A673 (cell line): Measurements from ENCODE around the gene TRAM2. TPM values are rescaled to one million over a fixed set of nuclear protein-coding genes. Genes with fewer than 3 reads are reported as not detected.

Experiments used
- BruUV-seq: library from RNA; stranded (reverse); fragments of 400-500 nt; replicated peaks from 2 replicates; lab custom pipeline; 2021; lab: Mats Ljungman, UMichigan
- CTCF ChIA-PET: fragments of 300-600 bp; sonication (Branson Sonifier 250); formaldehyde crosslinking; loops from one replicate; lab custom pipeline; 2022; ENCODE audit warnings: antibody characterized with exemption; lab: Charles Lee
- POLR2A ChIA-PET: fragments of 300-600 bp; sonication (Branson Sonifier 250); formaldehyde crosslinking; loops from one replicate; lab custom pipeline; 2022; ENCODE audit warnings: antibody characterized with exemption; ENCODE audit not compliant: low non-redundant PET; lab: Charles Lee
- DNase-seq: peaks from one replicate; pipeline ENCODE4 v3.0.0-alpha.2; 2015; ENCODE audit warnings: low spot score
- H3K27ac ChIP-seq: fragments of 200-600 bp; sonication (generic); 2 replicates; pipeline ENCODE4 v1.5.1; 2016; ENCODE audit warnings: mixed run types, low read depth, mild to moderate bottlenecking, mixed read lengths, antibody characterized with exemption, low read length; ENCODE audit not compliant: poor library complexity, severe bottlenecking
- H3K27me3 ChIP-seq: fragments of 200-600 bp; sonication (generic); replicated peaks from 2 replicates; pipeline ENCODE4 v1.6.1; 2017; ENCODE audit warnings: mixed run types, low read depth, mild to moderate bottlenecking, mixed read lengths, antibody characterized with exemption, low read length; ENCODE audit not compliant: insufficient read depth, poor library complexity
- H3K36me3 ChIP-seq: fragments of 200-600 bp; sonication (generic); 2 replicates; pipeline ENCODE4 v1.6.1; 2016; ENCODE audit warnings: mixed run types, mild to moderate bottlenecking, mixed read lengths, antibody characterized with exemption, low read length; ENCODE audit not compliant: insufficient read depth, poor library complexity, severe bottlenecking
- H3K4me1 ChIP-seq: fragments of 200-600 bp; sonication (generic); 2 replicates; pipeline ENCODE4 v1.6.1; 2017; ENCODE audit warnings: mixed run types, mild to moderate bottlenecking, mixed read lengths, antibody characterized with exemption, low read length; ENCODE audit not compliant: insufficient read depth, poor library complexity, severe bottlenecking
- H3K4me3 ChIP-seq: fragments of 200-600 bp; sonication (generic); 2 replicates; pipeline ENCODE4 v1.5.1; 2016; ENCODE audit warnings: low read depth, mixed run types, mild to moderate bottlenecking, mixed read lengths, low read length; ENCODE audit not compliant: poor library complexity, severe bottlenecking
- H3K9me3 ChIP-seq: fragments of 200-600 bp; sonication (generic); 2 replicates; pipeline ENCODE4 v1.6.1; 2016; ENCODE audit warnings: mixed run types, low read depth, mild to moderate bottlenecking, mixed read lengths, antibody characterized with exemption, low read length; ENCODE audit not compliant: poor library complexity, severe bottlenecking
- EZH2 ChIP-seq: fragments of 200-600 bp; sonication (generic); IDR thresholded peaks from 2 replicates; pipeline ENCODE4 v1.6.1; 2017; ENCODE audit warnings: borderline replicate concordance, low read depth, mild to moderate bottlenecking, mixed read lengths, antibody characterized with exemption, low read length; ENCODE audit not compliant: poor library complexity, severe bottlenecking
- intact Hi-C: fragments of 100-400 bp; cut with micrococcal nuclease; formaldehyde crosslinking; loops from one replicate; pipeline ENCODE4 v1.10.0; 2022; ENCODE audit not compliant: unreplicated experiment
- total RNA-seq: library from RNA; stranded (reverse); gene quantifications from 2 replicates; pipeline ENCODE4 v1.2.3, GENCODE V29; 2021
- TF ChIP-seq, protein P1 (sequence below): fragments of 300-800, 200-600 bp; sonication (generic); conservative IDR thresholded peaks from 2 replicates; pipeline ENCODE4 v1.5.1; 2017; ENCODE audit warnings: low read depth, mild to moderate bottlenecking, antibody characterized with exemption, low read length, moderate library complexity, mixed read lengths

TRAM2 gene
- total RNA-seq, 1 experiment from 2014 or later, result 21.9 TPM

DNA sequence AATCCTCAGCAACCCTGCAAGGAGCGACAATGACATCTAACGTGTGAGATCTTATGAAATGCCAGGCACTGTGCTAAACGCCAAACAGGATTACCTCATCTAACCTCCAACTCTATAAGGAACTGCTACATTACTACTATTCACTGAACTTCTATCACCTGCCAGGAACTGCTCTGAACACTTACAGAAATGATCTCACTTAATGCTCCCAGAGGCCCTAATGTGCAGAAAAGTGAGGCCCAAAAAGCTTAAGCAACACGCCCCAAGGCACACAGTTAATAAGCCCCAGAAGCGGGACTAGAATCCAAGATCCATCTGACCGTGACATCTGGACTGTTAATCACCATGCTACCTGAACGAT is 28.5 kb downstream of the TRAM2 start:
- H3K9me3 ChIP-seq, result no peaks in the 10 kb centered on the region
- H3K27ac ChIP-seq, result no peak overlapping the region
- ChIA-PET POLR2A (no interaction called here), CTCF (no interaction called here)
- BruUV-seq, result no TSS peak
- no peaks in the 10 kb centered on the region for H3K27me3 ChIP-seq
- peaks cover 69% of the 10 kb centered on the region for H3K4me1 ChIP-seq
- DNase-seq, result no peak
- H3K36me3 ChIP-seq, result no peaks in the 10 kb centered on the region
- intact Hi-C loops, result no loop called here
- no peak for TF ChIP-seq EZH2
- TF ChIP-seq, protein P1, sequence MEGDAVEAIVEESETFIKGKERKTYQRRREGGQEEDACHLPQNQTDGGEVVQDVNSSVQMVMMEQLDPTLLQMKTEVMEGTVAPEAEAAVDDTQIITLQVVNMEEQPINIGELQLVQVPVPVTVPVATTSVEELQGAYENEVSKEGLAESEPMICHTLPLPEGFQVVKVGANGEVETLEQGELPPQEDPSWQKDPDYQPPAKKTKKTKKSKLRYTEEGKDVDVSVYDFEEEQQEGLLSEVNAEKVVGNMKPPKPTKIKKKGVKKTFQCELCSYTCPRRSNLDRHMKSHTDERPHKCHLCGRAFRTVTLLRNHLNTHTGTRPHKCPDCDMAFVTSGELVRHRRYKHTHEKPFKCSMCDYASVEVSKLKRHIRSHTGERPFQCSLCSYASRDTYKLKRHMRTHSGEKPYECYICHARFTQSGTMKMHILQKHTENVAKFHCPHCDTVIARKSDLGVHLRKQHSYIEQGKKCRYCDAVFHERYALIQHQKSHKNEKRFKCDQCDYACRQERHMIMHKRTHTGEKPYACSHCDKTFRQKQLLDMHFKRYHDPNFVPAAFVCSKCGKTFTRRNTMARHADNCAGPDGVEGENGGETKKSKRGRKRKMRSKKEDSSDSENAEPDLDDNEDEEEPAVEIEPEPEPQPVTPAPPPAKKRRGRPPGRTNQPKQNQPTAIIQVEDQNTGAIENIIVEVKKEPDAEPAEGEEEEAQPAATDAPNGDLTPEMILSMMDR, result no peak
- H3K4me3 ChIP-seq, result no peak overlapping the region

DNA sequence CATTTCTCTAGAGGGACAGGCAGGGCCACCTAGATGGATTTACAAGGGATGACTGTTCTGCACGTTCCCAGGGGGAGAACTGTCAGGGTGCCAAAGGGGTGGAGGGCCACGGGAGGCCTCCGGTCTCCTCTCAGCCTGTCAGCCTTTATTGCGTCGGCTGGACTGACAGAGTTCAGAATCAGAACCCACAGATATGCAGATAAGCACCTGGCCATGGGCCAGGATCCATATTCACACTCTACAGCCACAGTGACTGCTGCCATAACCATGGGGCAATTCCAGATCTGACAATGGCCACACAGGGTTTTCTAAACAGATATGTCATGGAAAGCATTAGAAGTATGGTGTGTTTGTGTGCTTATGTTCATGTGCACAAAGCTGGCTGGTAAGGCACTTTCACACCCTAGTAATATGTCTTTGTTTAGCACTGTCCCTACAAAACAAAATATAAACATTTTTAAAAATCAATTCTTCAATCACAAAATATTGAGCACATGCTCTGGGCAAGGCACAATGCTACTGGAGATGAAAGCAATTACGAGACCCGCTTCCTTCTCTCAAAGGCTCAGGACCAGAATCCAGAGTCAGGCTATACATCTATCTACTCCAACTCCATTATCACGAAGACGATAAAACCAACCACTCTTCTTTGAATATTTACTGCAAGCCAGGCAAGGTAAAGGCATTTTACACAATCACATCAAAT is 29.1 kb downstream of the TRAM2 start:
- no peak for DNase-seq
- ChIA-PET CTCF (no interaction called here), POLR2A (no interaction called here)
- no peak overlapping the region for H3K27ac ChIP-seq
- no peaks in the 10 kb centered on the region for H3K9me3 ChIP-seq
- H3K4me3 ChIP-seq, result no peak overlapping the region
- BruUV-seq, result no TSS peak
- H3K4me1 ChIP-seq, result peaks cover 74% of the 10 kb centered on the region
- H3K27me3 ChIP-seq, result no peaks in the 10 kb centered on the region
- TF ChIP-seq EZH2, result no peak
- TF ChIP-seq, protein P1, result no peak
- intact Hi-C loops, result no loop called here
- H3K36me3 ChIP-seq, result no peaks in the 10 kb centered on the region

DNA sequence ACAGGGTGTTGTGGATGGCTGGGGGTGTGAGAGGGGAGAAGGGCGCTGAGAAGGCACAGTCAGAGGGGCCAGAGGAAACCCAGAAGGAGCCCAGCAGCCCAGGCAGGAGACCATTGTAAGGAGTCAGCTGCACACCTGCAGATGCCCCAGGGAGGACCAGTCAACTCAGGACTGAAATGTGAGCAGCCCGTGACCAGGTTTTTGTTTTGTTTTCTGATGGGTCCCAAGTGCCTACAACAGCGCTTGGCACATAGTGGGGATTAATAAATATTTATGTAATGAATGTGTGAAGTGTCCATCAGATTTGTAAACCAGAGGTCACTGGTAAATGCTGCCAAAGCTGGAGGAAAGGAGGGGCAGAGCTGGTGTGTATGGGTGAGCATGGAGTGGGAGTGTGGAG is 30.2 kb downstream of the TRAM2 start:
- no peak overlapping the region for H3K4me3 ChIP-seq
- no TSS peak for BruUV-seq
- no peaks in the 10 kb centered on the region for H3K36me3 ChIP-seq
- intact Hi-C loops, result no loop called here
- no peak overlapping the region for H3K27ac ChIP-seq
- CTCF ChIA-PET, result no interaction called here
- DNase-seq, result no peak
- peaks cover 82% of the 10 kb centered on the region for H3K4me1 ChIP-seq
- no peaks in the 10 kb centered on the region for H3K27me3 ChIP-seq
- TF ChIP-seq, protein P1, result no peak
- no peak for TF ChIP-seq EZH2
- no peaks in the 10 kb centered on the region for H3K9me3 ChIP-seq
- POLR2A ChIA-PET, result no interaction called here
